Measurements from ENCODE around the gene DNAJC4.
A peak's percentile ranks its signal among the peaks of the same experiment; 100 is the strongest.

Gene DNAJC4

GRCh38 chr11:64201543-64201942 lies 28.8 kb upstream of the DNAJC4 start:
- TF ChIP-seq REST (IDR thresholded peaks at IDR 0.05; ENCODE audit: insufficient read depth in 1 of 2, low read depth in 2 of 2, low read length in 2 of 2) (no peak), SIN3A (IDR thresholded peaks at IDR 0.05; ENCODE audit: borderline replicate concordance, insufficient read depth, low read length) (no peak)

- no peak for TF ChIP-seq FOXP2 (optimal IDR thresholded peaks at IDR 0.05; ENCODE audit: borderline replicate concordance, extremely low read depth, extremely low read length, insufficient read depth)
- TF ChIP-seq SIN3A (IDR thresholded peaks at IDR 0.05; ENCODE audit: borderline replicate concordance, insufficient read depth, low read length) = no peak
- no peak for TF ChIP-seq POLR2AphosphoS5 (IDR thresholded peaks at IDR 0.05; ENCODE audit: low read depth, low read length)
Measured at GRCh38 chr11:64202992-64203391, 27.4 kb upstream of the DNAJC4 start.

- TF ChIP-seq SIN3A (IDR thresholded peaks at IDR 0.05; ENCODE audit: borderline replicate concordance, insufficient read depth, low read length) = no peak
- TF ChIP-seq FOXP2 (optimal IDR thresholded peaks at IDR 0.05; ENCODE audit: borderline replicate concordance, extremely low read depth, extremely low read length, insufficient read depth) = no peak
- TF ChIP-seq REST (IDR thresholded peaks at IDR 0.05; ENCODE audit: insufficient read depth in 1 of 2, low read depth in 2 of 2, low read length in 2 of 2) = no peak
- TF ChIP-seq POLR2AphosphoS5 (IDR thresholded peaks at IDR 0.05; ENCODE audit: low read depth, low read length) = no peak
- TF ChIP-seq TAF1 (IDR thresholded peaks at IDR 0.05; ENCODE audit: borderline replicate concordance, insufficient read depth, low read length) = no peak
Measured at GRCh38 chr11:64203421-64204079, 26.8 kb upstream of the DNAJC4 start.

GRCh38 chr11:64204080-64204440 lies 26.3 kb upstream of the DNAJC4 start:
- TF ChIP-seq TAF1 (IDR thresholded peaks at IDR 0.05; ENCODE audit: borderline replicate concordance, insufficient read depth, low read length) (no peak), POLR2AphosphoS5 (IDR thresholded peaks at IDR 0.05; ENCODE audit: low read depth, low read length) (no peak), SIN3A (IDR thresholded peaks at IDR 0.05; ENCODE audit: borderline replicate concordance, insufficient read depth, low read length) (no peak), FOXP2 (optimal IDR thresholded peaks at IDR 0.05; ENCODE audit: borderline replicate concordance, extremely low read depth, extremely low read length, insufficient read depth) (no peak), REST (IDR thresholded peaks at IDR 0.05; ENCODE audit: insufficient read depth in 1 of 2, low read depth in 2 of 2, low read length in 2 of 2) (no peak)

GRCh38 chr11:64204464-64204989 lies 25.8 kb upstream of the DNAJC4 start:
- TF ChIP-seq TAF1 (IDR thresholded peaks at IDR 0.05; ENCODE audit: borderline replicate concordance, insufficient read depth, low read length) (no peak), POLR2AphosphoS5 (IDR thresholded peaks at IDR 0.05; ENCODE audit: low read depth, low read length) (peak; percentile 30; the same call in 1 of the 2 replicates), FOXP2 (optimal IDR thresholded peaks at IDR 0.05; ENCODE audit: borderline replicate concordance, extremely low read depth, extremely low read length, insufficient read depth) (no peak)

- no peak for TF ChIP-seq REST (IDR thresholded peaks at IDR 0.05; ENCODE audit: insufficient read depth in 1 of 2, low read depth in 2 of 2, low read length in 2 of 2)
- no peak for TF ChIP-seq SIN3A (IDR thresholded peaks at IDR 0.05; ENCODE audit: borderline replicate concordance, insufficient read depth, low read length)
- TF ChIP-seq TAF1 (IDR thresholded peaks at IDR 0.05; ENCODE audit: borderline replicate concordance, insufficient read depth, low read length) = no peak
- no peak for TF ChIP-seq POLR2AphosphoS5 (IDR thresholded peaks at IDR 0.05; ENCODE audit: low read depth, low read length)
- TF ChIP-seq FOXP2 (optimal IDR thresholded peaks at IDR 0.05; ENCODE audit: borderline replicate concordance, extremely low read depth, extremely low read length, insufficient read depth) = no peak
Measured at GRCh38 chr11:64206457-64207255, 23.7 kb upstream of the DNAJC4 start, which contains the start of gene FERMT3. Gene FERMT3, plus strand, starts transcription at chr11:64206721. Its CDS starts 644 bp downstream, at chr11:64207365.
